CD4-positive, alpha-beta T cell treated with Interleukin-15 for 1 hour (primary cell): Measurements from ENCODE around the gene RNASE13.
A peak's percentile ranks its signal among the peaks of the same experiment; 100 is the strongest.

Experiments
- DNase-seq: peaks from one replicate; pipeline ENCODE4 v3.0.0-alpha.2; 2020

Gene RNASE13, protein sequence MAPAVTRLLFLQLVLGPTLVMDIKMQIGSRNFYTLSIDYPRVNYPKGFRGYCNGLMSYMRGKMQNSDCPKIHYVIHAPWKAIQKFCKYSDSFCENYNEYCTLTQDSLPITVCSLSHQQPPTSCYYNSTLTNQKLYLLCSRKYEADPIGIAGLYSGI

GRCh38 chr14:21034707-21035106 is at the start of gene RNASE13:
Gene RNASE13, minus strand, starts transcription at chr14:21034807. Its CDS starts 519 bp downstream, at chr14:21034288.
- DNase-seq, result no peak

- no peak for DNase-seq
Observed at GRCh38 chr14:21084396-21084795, 49.8 kb upstream of the RNASE13 start.

DNA sequence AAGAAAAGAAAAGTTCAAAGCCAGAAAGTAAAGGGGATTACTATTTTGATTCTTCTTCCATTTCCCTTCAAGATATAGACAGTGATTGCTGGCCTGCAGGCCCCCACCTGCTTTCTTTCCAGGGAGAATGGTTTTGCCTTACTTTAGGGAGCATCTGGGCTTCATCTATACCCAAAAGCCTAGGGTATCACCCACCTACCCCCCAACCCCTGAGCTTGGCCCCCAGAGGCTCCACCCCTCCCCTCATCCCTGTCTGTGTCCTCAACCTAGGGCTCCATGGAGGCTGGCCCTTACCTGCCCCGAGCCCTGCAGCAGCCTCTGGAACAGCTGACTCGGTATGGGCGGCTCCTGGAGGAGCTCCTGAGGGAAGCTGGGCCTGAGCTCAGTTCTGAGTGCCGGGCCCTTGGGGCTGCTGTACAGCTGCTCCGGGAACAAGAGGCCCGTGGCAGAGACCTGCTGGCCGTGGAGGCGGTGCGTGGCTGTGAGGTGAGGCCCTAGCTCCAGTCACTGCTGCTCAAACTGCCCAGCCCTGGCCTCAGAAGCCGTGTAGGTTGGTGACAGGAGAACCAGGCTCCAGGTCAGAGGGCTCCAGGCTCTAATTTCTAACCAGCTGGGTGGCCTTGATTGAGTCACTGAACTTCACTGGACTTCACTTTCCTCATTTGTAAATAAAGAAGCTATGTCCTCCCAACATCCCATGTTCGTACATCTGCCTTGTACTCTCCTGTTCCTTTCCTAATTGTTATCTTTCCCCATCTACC is 49.1 kb upstream of the RNASE13 start:
- no peak for DNase-seq

GRCh38 chr14:21081521-21082142 is 47.0 kb upstream of the RNASE13 start:
- DNase-seq, result no peak

GRCh38 chr14:21078726-21079125 is 44.1 kb upstream of the RNASE13 start:
- no peak for DNase-seq

- DNase-seq, result no peak
Observed at GRCh38 chr14:21078287-21078686, 43.7 kb upstream of the RNASE13 start.

- no peak for DNase-seq
Observed at GRCh38 chr14:21077672-21078071, 43.1 kb upstream of the RNASE13 start.

DNA sequence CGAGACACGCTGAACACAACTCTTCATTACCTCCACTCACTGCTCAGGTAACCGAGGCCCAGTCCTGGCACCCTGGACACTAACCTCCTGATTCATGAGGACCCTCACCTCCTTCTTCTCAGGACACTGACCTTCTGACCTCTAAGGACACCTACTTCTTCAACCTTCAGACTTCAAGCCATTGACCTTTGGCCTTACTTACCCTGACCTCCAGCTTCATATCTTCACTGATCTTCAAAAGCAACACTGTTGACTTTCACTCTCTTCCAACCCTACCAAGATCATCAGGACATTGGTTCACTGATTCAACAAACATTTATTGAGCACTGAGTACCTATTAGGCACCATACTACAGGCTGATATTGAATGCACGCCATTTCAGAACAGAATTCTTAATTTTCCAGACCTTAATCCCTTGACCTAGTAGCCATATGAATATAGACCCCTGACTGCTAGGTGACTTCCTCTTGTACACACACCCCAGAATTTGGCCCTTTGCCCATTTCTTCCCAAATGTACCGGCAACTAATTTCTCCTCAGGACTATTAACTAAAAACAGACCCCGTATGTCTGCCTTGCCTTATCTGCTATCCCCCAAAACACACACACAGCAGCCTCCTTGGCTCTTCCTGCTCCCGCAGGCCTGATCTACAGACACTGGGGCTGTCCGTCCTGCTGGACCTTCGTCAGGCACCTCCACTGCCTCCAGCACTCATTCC is 41.3 kb upstream of the RNASE13 start:
- no peak for DNase-seq

GRCh38 chr14:21074398-21075272 is 40.0 kb upstream of the RNASE13 start:
- DNase-seq, result no peak

DNA sequence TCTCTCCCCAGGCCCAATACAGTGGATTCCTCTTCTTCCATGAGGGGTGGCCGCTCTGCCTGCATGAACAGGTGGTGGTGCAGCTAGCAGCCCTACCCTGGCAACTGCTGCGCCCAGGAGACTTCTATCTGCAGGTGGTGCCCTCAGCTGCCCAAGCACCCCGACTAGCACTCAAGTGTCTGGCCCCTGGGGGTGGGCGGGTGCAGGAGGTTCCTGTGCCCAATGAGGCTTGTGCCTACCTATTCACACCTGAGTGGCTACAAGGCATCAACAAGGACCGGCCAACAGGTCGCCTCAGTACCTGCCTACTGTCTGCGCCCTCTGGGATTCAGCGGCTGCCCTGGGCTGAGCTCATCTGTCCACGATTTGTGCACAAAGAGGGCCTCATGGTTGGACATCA is 39.3 kb upstream of the RNASE13 start:
- no peak for DNase-seq

GRCh38 chr14:21072781-21073339 is 38.3 kb upstream of the RNASE13 start:
- no peak for DNase-seq

- peak; percentile 25 for DNase-seq
Observed at GRCh38 chr14:21072031-21072473, 37.4 kb upstream of the RNASE13 start.

DNA sequence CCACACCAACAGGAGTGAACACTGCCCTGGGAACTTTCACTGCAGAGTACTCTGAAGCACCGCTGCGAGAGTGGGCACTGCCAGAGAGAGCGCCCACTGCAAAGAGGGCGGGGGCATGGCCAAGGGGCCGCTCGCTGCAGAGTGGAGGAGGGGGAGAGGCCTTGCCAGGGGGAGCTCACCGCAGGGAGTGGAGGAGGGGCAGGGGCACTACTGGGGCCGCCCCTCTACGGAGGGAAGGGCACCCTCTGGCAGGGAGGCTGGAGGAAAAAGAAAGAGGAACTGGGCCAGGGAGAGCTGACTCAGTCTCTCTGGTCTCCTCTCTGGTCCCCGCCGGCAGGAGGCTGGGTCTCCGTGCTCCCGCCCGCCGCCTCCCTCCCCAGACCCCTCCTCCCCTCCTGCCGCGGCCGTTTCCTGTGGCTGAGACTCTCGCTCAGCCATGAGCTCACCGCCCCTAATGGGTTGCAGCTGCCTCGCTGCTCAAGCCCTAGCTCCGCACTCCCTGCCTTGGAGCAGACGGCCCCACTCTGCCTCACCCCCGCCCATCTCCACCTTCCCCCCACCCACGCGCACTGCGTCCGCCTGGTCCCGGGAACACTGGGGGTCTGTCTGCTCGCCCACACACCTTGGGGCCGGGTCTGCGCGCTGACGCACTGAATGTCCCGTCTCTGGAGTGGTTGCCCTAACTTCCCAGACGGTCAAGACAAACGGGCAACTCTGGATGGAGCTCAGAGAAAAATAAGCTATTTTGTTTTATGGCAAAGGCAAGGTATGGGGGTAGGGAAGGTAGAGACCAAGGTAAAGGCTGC is 36.8 kb upstream of the RNASE13 start:
- peak; percentile 81 for DNase-seq

DNA sequence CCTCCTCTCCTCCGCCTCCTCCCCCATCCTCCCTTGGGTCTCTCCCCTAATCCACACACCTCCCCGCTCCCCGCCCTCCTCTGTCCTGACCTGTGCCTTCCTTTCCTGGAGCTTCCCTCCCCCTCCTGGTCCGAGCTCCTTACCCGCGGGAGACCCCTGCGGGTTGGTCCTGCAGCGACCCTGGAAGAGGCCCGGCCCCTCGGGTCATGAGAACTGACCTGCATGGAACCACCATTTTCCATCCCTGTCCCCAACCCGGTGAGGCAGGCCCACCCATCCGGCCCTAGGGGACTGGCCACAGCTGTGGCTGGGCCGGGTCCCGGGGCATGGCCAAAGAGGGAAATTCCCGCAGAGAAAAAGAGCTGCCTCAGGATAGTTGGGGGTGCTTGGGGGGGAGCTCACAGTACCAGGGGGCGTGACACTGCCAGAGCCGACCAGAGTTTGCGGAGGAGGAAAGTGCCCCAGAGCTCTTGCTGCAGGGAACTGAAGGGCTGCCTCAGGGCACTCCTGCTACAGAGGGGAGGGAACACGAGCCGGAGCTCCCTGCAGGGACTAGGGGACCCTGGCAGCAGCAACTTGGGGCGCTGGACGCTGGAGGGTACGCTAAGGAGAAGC is 36.1 kb upstream of the RNASE13 start:
- peak; percentile 49 for DNase-seq

DNA sequence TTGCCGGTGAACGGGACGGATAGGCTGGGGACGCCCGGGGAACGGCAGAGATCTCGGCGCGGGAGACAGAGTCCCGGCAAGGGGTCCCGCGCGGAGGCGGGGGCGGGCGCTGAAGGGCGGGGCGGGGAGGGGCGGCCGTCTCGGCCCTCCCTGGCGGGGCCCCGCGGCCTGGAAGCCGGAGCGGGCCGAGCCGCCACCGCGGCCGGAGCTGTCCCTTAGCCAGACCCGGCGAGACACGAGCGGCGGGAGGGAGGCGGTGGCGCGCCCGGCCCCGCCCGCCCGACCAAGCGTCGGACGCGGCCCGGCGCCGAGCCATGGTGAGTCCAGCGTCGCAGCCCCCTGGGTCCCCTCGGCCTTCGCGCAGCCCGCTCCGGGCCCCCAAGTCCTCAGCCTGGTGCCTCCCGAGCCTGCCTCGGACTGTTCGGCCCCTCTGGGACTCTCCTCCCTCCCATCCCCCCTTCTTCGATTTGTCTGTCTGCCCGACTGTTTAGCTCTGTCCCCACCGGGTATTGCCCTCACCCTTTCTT is 35.5 kb upstream of the RNASE13 start, which contains the start of gene ARHGEF40:
Gene ARHGEF40 (plus strand): TSS at position 222 of the 527 bp plus-strand sequence. CDS start 93 bp downstream, at position 315.
- no peak for DNase-seq

DNA sequence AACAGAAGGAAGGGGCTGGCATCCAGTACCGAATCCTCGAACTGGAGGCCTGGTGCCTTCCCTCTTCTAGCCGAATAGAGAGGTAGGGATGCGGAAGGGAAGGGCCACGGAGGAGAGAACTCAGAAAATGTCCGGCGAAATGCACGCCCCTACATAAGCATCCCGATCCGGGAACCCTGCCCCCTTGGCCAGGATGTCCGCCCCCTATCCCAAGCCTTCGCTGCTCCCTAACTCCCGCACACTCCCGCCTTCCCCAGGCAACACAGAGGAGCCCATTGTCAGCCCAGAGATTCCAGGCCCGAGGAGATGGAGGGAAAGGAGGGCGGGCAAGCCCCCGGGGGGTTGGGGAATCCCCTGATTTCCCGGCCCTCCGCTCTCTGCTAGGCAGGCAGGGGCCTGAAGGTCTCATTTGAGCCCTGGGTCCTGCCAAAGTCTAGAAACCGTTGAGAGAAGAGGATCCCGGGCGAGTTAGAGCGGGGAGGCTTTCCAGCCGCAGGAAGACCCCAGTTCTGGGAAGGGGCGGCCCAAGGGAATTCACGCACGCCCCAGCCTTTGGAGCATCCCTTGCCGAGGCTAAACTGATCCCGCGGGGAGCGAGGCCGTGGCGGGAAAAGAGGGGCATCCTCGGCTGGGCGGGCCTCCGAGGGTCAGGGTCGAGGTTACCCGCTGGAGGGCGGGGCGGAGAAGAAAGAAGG is 34.9 kb upstream of the RNASE13 start:
- no peak for DNase-seq

DNA sequence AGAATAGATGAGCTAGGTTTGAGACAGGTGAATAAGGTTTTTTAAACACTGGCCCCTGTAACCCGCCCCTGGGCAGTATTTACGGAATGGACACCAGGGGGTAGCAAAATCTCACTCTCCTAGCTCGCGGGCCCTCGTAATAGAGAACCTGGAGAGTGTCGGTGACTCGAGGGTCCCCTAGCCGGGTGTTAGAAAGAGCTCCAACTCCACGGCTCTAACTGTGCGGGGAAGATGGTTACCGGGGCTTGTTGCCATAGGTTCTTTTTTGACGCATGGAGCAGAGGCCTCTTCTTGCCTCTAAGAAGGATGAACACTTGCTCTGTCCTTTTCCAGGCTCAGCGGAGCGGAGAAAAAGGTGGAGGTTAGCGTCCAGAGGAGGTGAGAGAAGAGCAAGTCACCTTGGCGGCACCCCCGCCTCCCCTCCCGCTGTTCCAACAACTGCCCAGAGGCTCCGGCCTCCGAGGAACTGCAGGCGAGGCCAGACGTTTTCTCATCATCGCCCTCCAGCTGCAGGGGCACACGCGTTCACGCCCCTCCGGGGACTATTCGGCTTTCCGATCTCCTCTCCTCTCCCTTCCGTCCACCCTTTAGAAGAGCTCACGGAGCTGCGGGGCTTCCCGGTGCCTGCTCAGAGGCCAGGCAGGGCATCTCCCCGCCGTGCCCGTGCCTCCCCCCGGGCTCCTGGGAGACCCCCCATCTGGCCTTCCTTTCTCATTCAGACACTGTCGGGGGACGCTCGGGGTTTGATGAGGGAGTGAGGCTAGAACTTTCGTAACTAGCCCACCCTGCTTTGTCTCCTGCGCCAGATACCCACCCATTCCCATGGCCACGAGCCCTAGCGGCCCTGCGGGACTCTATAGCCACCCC is 34.1 kb upstream of the RNASE13 start:
- peak; percentile 67 for DNase-seq

GRCh38 chr14:21066882-21067502 is 32.4 kb upstream of the RNASE13 start:
- no peak for DNase-seq
